Measurements from ENCODE around the gene RHEB. TPM values are rescaled to one million over a fixed set of nuclear protein-coding genes. Genes with fewer than 3 reads are reported as not detected.
A peak's percentile ranks its signal among the peaks of the same experiment; 100 is the strongest.

RHEB gene
- total RNA-seq, 4 donors from 2014 or later = 37.1 to 82.6 (median 54.4) TPM

GRCh38 chr7:151451626-151452571, 67.8 kb downstream of the RHEB start:
- WGBS, 2 donors = 63 to 76% methylated on average over 7 to 9 of the region's 23 CpGs
- DNase-seq = no peak
- Histone ChIP-seq H3K4me3 (no peak overlapping the region), H3K4me1 (peaks cover 5 to 17% (median 6%) of the 10 kb centered on the region in 3 donors), H3K36me3 (no peaks in the 10 kb centered on the region), H3K27me3 (peaks cover 0 to 17% (median 0%) of the 10 kb centered on the region in 4 donors), H3K9me3 (no peaks in the 10 kb centered on the region), H3K27ac (no peak overlapping the region)
- intact Hi-C loops (cut with DNase I) = no loop called here
- TF ChIP-seq POLR2A (IDR thresholded peaks at IDR 0.05) (no peak), CTCF (IDR thresholded peaks at IDR 0.05) (no peak)

- intact Hi-C loops (cut with DNase I) = no loop called here
- TF ChIP-seq POLR2A (IDR thresholded peaks at IDR 0.05) = no peak
- TF ChIP-seq CTCF (IDR thresholded peaks at IDR 0.05) = no peak
- H3K27me3 ChIP-seq = peaks cover 0 to 17% (median 0%) of the 10 kb centered on the region in 4 donors
- H3K4me1 ChIP-seq = peaks cover 5 to 17% (median 6%) of the 10 kb centered on the region in 3 donors
- H3K4me3 ChIP-seq = no peak overlapping the region
- H3K27ac ChIP-seq = no peak overlapping the region
- WGBS, 2 donors = 87 to 95% methylated on average over 3 to 4 of the region's 5 CpGs
- no peak for DNase-seq
- no peaks in the 10 kb centered on the region for H3K9me3 ChIP-seq
- H3K36me3 ChIP-seq = no peaks in the 10 kb centered on the region
Measured at GRCh38 chr7:151451156-151451555, 68.5 kb downstream of the RHEB start.

- WGBS, 2 donors = 86 to 87% methylated on average over 7 to 9 of the region's 9 CpGs
- DNase-seq = no peak
- TF ChIP-seq CTCF (IDR thresholded peaks at IDR 0.05) (no peak), POLR2A (IDR thresholded peaks at IDR 0.05) (no peak)
Measured at GRCh38 chr7:151449990-151450389, 69.7 kb downstream of the RHEB start.

GRCh38 chr7:151448261-151449252, 71.1 kb downstream of the RHEB start:
- no peak for TF ChIP-seq POLR2A (IDR thresholded peaks at IDR 0.05)
- TF ChIP-seq CTCF (IDR thresholded peaks at IDR 0.05) = peak; percentile 66 to 77 (median 75)
- Histone ChIP-seq H3K27ac (peak overlapping the region; percentile 32 to 67 (median 62)), H3K4me3 (peak overlapping the region; percentile 40 to 66 (median 52)), H3K27me3 (peaks cover 0 to 17% (median 0%) of the 10 kb centered on the region in 4 donors), H3K4me1 (peaks cover 5 to 17% (median 6%) of the 10 kb centered on the region in 3 donors), H3K9me3 (no peaks in the 10 kb centered on the region), H3K36me3 (no peaks in the 10 kb centered on the region)
- intact Hi-C loops (cut with DNase I) = loop anchor here (2.0 kb wide), 1 partner anchor 80 kb away; no protein-coding TSS in a partner anchor
- whole genome bisulfite sequencing, 2 donors = 9 to 32% methylated on average over 23 to 26 of the region's 61 CpGs
- no peak for DNase-seq

More at GRCh38 chr7:151449990-151450389, 69.7 kb downstream of the RHEB start:
- H3K9me3 ChIP-seq = no peaks in the 10 kb centered on the region
- H3K4me1 ChIP-seq = peaks cover 5 to 17% (median 6%) of the 10 kb centered on the region in 3 donors
- H3K27me3 ChIP-seq = peaks cover 0 to 17% (median 0%) of the 10 kb centered on the region in 4 donors
- intact Hi-C loops (cut with DNase I) = loop anchor here (2.0 kb wide), 1 partner anchor 81 kb away; no protein-coding TSS in a partner anchor
- H3K4me3 ChIP-seq = no peak overlapping the region
- no peak overlapping the region for H3K27ac ChIP-seq
- H3K36me3 ChIP-seq = no peaks in the 10 kb centered on the region

Measured in esophagus squamous epithelium (tissue), 5 donors.